ENCODE measurements around the gene OCSTAMP.

Gene OCSTAMP

DNA sequence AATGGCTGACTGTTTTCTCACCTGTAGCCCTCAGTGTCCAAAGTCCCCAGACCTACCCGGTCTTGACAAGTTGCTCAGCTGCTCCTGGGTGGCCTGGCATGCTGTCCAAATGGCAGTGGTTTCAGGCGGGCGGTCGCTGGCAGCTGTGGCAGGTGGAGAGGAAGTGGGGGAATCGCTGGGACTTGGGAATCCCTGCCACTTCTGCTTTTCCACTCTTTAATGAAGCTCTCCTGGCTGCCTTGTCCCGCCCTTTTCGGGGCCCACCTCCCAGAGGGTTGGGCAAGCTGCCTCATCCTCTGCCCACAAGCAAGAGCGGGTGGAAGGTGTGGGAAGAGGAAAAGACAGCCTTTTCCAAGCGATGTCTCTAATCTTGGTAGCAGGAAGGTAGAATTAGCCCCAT lies at the start of gene OCSTAMP:
TSS of gene OCSTAMP (minus strand) at position 194 of the 400 bp plus-strand sequence. CDS start at position 100, 94 bp downstream.
- no peak for DNase-seq

DNA sequence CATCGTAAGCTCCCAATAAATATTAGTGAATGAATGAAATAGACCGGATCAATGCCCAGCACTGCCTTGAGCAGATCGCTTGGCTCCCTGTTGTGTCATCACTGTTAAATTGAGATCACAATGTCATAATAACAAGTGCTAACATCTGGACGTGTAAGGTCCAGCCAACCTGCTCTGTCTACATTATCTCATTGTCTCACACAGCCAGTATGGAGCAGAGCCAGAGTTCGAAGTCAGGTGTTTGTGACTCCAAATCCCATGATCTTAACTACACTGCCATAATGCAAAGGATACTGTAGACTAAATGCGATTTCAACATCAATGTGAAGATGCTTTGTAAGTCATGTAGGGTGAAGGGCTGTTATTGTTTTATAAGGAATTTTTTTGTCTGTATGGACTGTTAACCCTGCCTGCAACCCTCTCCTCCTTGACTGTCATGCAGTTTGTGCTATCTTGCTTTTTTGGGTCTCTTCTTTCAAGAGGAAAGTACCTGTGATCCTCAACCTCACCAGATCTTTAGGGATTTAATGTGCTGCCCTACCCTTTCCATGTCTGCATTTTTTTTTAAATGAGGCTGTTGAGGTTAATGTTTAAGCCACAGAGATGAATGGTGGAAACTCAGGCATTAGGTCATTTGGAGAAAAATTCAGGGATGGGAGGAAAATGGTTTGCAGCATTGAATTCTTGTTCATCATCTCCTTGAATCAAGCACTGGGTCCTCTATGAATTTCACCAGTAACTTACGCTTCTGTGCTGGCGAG lies 49.0 kb upstream of the OCSTAMP start:
- no peak for DNase-seq

GRCh38 chr20:46595933-46596332 lies 45.5 kb upstream of the OCSTAMP start:
- DNase-seq = no peak

DNA sequence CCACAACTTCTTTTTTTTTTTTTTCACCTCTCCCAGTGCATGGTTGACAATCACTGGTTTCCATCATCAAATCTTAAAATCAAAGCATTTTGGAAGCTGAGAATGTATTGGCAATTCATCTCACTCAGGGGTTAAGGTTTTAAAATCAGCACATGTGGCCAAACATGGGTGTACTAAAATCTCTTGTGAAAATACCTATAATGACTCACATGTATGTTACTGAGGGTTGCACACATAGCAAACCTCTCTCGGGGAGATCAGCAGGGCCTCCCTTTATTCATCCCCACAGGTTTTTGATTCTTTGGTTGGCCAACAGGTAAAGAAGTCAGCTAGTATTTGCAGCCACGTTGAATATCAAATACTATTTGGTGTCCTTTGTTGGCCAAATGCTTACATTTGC lies 44.3 kb upstream of the OCSTAMP start:
- no peak for DNase-seq

GRCh38 chr20:46592580-46593362 lies 42.3 kb upstream of the OCSTAMP start:
- DNase-seq = no peak

- DNase-seq = no peak
Measured at GRCh38 chr20:46590443-46590842, 40.0 kb upstream of the OCSTAMP start.

GRCh38 chr20:46588532-46589511 lies 38.4 kb upstream of the OCSTAMP start:
- no peak for DNase-seq

DNA sequence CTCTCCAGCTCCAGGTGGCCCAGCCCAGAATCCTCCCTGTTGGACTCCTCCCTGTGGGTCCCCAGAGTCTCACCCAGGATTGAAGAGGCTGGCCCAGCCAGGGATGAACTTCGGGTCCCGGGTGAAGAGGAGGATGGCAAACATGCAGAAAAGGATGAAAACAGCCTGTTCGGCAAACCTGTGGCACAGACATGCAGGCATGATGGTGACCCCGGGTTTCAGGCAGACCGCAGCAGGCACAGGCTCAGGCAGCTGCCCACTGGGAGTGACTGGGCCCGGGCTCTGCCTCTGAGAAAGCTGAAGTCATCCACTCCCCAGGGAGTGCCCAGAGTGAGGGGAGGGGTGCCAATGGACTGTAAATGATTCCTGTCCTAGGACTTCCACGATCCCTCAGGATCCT lies 37.5 kb upstream of the OCSTAMP start:
- no peak for DNase-seq

GRCh38 chr20:46586724-46587123 lies 36.3 kb upstream of the OCSTAMP start:
- no peak for DNase-seq

- DNase-seq = no peak
Measured at GRCh38 chr20:46584508-46584907, 34.1 kb upstream of the OCSTAMP start.

GRCh38 chr20:46583411-46584214 lies 33.2 kb upstream of the OCSTAMP start:
- DNase-seq = no peak

- DNase-seq = no peak
Measured at GRCh38 chr20:46582648-46583047, 32.2 kb upstream of the OCSTAMP start.

GRCh38 chr20:46581391-46581790 lies 30.9 kb upstream of the OCSTAMP start:
- no peak for DNase-seq

- no peak for DNase-seq
Measured at GRCh38 chr20:46580613-46581205, 30.3 kb upstream of the OCSTAMP start.

- DNase-seq = no peak
Measured at GRCh38 chr20:46578745-46579144, 28.3 kb upstream of the OCSTAMP start.

GRCh38 chr20:46576774-46577395 lies 26.4 kb upstream of the OCSTAMP start:
- DNase-seq = no peak

GRCh38 chr20:46575937-46576461 lies 25.5 kb upstream of the OCSTAMP start:
- no peak for DNase-seq

GRCh38 chr20:46575394-46575793 lies 24.9 kb upstream of the OCSTAMP start:
- no peak for DNase-seq

GRCh38 chr20:46573788-46574584 lies 23.5 kb upstream of the OCSTAMP start:
- DNase-seq = no peak

GRCh38 chr20:46573234-46573633 lies 22.8 kb upstream of the OCSTAMP start:
- no peak for DNase-seq
